HUES6 (cell line): Measurements from ENCODE around the gene MAPK13.

Experiments used
- H3K27ac ChIP-seq: 2 replicates; pipeline ENCODE4 v1.7.0; 2013; ENCODE audit warnings: low read depth, mild to moderate bottlenecking, low read length, inconsistent platforms
- H3K27me3 ChIP-seq: 2 replicates; pipeline ENCODE4 v1.6.1; 2013; ENCODE audit warnings: low read length; ENCODE audit not compliant: control insufficient read depth, insufficient read depth
- H3K36me3 ChIP-seq: 2 replicates; pipeline ENCODE4 v1.6.1; 2013; ENCODE audit warnings: low read length; ENCODE audit not compliant: control insufficient read depth, insufficient read depth
- H3K4me1 ChIP-seq: 2 replicates; pipeline ENCODE4 v1.6.1; 2013; ENCODE audit warnings: low read length; ENCODE audit not compliant: control insufficient read depth, insufficient read depth
- H3K4me3 ChIP-seq: 2 replicates; pipeline ENCODE4 v1.5.1; 2013; ENCODE audit warnings: low read depth, low read length
- H3K9ac ChIP-seq: one replicate; pipeline ENCODE4 v1.6.1; 2013; ENCODE audit warnings: mild to moderate bottlenecking, low read length
- H3K9me3 ChIP-seq: 2 replicates; pipeline ENCODE4 v1.6.1; 2013; ENCODE audit warnings: low read depth, low read length; ENCODE audit not compliant: control insufficient read depth, insufficient read depth

Gene MAPK13

DNA sequence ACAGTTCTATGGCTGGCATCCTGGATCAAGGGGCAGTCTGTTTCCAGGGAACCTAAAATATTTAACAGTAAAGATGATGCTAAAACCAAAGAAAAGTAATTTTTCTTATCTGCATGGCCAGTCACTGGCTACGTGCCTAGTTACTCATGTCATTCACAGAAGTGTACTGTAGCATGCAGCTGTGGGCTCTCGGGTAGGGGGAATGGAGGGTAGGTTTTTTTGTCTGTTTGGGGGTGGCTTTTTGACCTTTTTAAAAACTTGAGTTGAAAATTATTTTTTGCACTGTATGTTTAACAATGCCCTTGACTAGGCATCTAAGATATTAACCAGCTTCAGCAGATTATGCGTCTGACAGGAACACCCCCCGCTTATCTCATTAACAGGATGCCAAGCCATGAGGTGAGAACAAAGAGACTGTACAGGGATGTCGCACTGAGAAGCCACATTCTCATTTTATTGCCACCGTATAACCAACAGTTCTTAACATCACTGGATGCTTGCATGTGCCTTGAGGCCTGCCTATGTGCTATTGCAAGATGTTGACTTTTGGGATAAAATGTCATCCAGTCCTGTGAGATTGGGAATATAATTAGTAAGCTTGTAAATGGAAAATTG is 30.3 kb upstream of the MAPK13 start:
- Histone ChIP-seq H3K9me3 (no peaks in the 10 kb centered on the region), H3K4me3 (no peak overlapping the region), H3K27me3 (no peaks in the 10 kb centered on the region), H3K4me1 (peaks cover 15% of the 10 kb centered on the region), H3K36me3 (peaks cover 41% of the 10 kb centered on the region), H3K9ac (no peak overlapping the region), H3K27ac (no peak overlapping the region)

DNA sequence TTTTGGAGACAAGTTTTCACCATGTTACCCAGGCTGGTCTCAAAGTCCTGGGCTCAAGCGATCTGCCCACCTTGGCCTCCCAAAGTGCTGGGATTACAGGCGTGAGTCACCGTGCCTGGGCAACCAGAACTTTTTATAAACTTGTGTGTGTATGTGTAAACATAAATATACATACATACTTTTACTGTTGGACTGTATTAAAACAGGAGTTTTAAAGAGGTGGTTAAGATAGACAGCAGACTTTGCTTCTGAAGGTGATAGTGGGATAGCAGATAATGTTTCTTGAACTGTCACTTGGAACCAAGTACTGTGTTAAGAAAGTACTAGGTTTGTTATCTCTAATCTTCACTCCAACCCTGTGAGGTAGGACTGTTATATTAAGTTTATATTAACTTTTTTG is 28.6 kb upstream of the MAPK13 start:
- Histone ChIP-seq H3K27ac (no peak overlapping the region), H3K4me3 (no peak overlapping the region), H3K9me3 (no peaks in the 10 kb centered on the region), H3K36me3 (peaks cover 31% of the 10 kb centered on the region), H3K9ac (no peak overlapping the region), H3K27me3 (no peaks in the 10 kb centered on the region), H3K4me1 (peaks cover 14% of the 10 kb centered on the region; the same call in 1 of the 2 replicates)

DNA sequence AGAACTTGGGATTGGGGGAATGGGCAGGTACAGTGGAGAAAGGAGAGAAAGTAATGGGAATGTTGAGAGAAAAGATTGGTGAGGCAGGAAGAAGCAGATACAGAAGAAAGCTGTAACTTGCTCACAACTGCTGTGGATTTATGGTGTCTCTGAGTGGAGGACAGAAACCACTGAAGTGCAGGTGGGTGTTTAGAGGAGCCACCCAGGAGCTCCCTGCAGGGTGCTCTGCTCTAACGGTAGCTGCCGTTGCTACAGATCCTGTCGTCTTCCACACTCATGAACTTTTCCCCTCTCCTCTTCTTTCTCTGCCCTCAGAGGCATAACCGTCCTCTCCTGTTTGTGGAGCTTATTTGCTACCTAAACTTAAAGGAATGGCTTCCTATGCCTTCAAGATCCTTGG is 27.5 kb upstream of the MAPK13 start:
- H3K4me1 ChIP-seq = peaks cover 14% of the 10 kb centered on the region; the same call in 1 of the 2 replicates
- no peak overlapping the region for H3K27ac ChIP-seq
- H3K27me3 ChIP-seq = no peaks in the 10 kb centered on the region
- H3K4me3 ChIP-seq = no peak overlapping the region
- H3K9ac ChIP-seq = no peak overlapping the region
- peaks cover 31% of the 10 kb centered on the region for H3K36me3 ChIP-seq
- no peaks in the 10 kb centered on the region for H3K9me3 ChIP-seq

DNA sequence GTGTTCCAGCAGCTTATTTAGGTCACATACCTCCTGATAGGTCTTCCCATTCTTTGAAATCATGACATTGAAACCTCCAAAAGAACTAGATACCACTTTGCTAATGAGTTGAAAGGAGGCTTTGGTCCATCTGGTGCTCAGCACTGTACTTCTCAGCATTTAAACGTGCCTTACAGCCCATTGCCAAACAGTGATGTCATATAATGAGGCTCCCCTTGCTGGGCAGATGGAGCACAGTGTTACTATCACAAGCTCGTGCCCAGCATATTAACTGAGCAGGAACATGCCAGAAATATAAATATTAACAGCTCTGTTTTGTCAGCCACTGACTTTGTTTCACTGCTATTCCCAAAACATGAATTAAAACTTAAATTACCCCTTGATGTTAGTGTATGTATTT is 25.5 kb upstream of the MAPK13 start:
- H3K36me3 ChIP-seq = peaks cover 51% of the 10 kb centered on the region

DNA sequence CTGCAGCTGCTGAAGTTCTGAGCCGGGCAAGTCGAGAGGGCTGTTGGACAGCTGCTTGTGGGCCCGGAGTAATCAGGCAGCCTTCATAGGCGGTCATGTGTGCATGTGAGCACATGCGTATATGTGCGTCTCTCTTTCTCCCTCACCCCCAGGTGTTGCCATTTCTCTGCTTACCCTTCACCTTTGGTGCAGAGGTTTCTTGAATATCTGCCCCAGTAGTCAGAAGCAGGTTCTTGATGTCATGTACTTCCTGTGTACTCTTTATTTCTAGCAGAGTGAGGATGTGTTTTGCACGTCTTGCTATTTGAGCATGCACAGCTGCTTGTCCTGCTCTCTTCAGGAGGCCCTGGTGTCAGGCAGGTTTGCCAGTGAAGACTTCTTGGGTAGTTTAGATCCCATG is 21.2 kb upstream of the MAPK13 start:
- no peaks in the 10 kb centered on the region for H3K4me1 ChIP-seq
- no peak overlapping the region for H3K27ac ChIP-seq
- no peak overlapping the region for H3K9ac ChIP-seq
- no peak overlapping the region for H3K4me3 ChIP-seq
- H3K27me3 ChIP-seq = no peaks in the 10 kb centered on the region
- H3K36me3 ChIP-seq = peaks cover 50% of the 10 kb centered on the region
- no peaks in the 10 kb centered on the region for H3K9me3 ChIP-seq

More for the DNA sequence above, 25.5 kb upstream of the MAPK13 start:
- no peak overlapping the region for H3K27ac ChIP-seq
- H3K27me3 ChIP-seq = no peaks in the 10 kb centered on the region
- no peak overlapping the region for H3K4me3 ChIP-seq
- 0 out of 2 replicates have a peak, but pooled peaks cover under 1% of the 10 kb centered on the region for H3K4me1 ChIP-seq
- no peaks in the 10 kb centered on the region for H3K9me3 ChIP-seq
- no peak overlapping the region for H3K9ac ChIP-seq

DNA sequence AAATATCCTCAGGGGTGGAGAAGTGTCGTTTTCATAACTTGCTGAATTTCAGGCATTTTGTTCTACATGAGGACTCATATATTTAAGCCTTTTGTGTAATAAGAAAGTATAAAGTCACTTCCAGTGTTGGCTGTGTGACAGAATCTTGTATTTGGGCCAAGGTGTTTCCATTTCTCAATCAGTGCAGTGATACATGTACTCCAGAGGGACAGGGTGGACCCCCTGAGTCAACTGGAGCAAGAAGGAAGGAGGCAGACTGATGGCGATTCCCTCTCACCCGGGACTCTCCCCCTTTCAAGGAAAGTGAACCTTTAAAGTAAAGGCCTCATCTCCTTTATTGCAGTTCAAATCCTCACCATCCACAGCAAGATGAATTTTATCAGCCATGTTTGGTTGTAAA is 20.3 kb upstream of the MAPK13 start:
- H3K36me3 ChIP-seq = peaks cover 43% of the 10 kb centered on the region
- no peak overlapping the region for H3K27ac ChIP-seq
- no peak overlapping the region for H3K9ac ChIP-seq
- H3K27me3 ChIP-seq = no peaks in the 10 kb centered on the region
- no peaks in the 10 kb centered on the region for H3K4me1 ChIP-seq
- no peak overlapping the region for H3K4me3 ChIP-seq
- no peaks in the 10 kb centered on the region for H3K9me3 ChIP-seq

DNA sequence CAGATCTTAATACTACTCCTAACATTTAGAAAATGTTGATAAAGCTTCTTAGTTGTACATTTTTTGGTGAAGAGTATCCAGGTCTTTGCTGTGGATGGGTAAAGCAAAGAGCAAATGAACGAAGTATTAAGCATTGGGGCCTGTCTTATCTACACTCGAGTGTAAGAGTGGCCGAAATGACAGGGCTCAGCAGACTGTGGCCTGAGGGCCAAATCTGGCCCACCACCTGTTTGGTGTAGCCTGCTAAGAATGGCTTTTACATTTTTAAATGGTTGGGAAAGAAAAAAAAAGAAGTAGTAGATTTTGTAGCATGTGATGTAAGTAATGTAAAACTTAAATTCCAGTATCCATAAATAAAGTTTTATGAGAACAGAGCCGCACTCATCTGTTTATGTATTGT is 19.4 kb upstream of the MAPK13 start:
- Histone ChIP-seq H3K27me3 (no peaks in the 10 kb centered on the region), H3K36me3 (peaks cover 43% of the 10 kb centered on the region), H3K4me1 (no peaks in the 10 kb centered on the region), H3K4me3 (no peak overlapping the region), H3K9me3 (no peaks in the 10 kb centered on the region), H3K27ac (no peak overlapping the region), H3K9ac (no peak overlapping the region)

DNA sequence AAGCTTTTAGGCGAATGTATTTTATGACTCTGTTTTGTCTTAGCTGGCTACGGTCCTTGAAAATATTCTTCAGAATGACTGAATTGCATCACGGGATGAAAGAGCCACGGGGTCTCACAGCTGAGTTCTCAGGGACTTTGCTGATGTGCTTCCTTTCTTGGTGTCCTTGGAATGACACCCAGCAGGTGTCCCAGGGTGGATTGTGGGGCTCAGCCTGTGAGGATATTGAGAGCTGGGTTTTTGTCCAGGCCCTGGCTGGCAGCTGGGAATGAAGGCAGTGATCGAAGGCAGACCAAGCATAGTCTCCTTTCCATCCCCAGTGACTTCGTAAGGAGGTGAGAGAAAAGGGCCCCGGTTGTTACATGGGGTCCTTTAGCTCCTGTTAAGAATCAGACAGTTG is 18.8 kb upstream of the MAPK13 start:
- Histone ChIP-seq H3K9me3 (no peaks in the 10 kb centered on the region), H3K36me3 (peaks cover 43% of the 10 kb centered on the region), H3K27me3 (no peaks in the 10 kb centered on the region), H3K9ac (no peak overlapping the region), H3K4me3 (no peak overlapping the region), H3K4me1 (no peaks in the 10 kb centered on the region), H3K27ac (no peak overlapping the region)

DNA sequence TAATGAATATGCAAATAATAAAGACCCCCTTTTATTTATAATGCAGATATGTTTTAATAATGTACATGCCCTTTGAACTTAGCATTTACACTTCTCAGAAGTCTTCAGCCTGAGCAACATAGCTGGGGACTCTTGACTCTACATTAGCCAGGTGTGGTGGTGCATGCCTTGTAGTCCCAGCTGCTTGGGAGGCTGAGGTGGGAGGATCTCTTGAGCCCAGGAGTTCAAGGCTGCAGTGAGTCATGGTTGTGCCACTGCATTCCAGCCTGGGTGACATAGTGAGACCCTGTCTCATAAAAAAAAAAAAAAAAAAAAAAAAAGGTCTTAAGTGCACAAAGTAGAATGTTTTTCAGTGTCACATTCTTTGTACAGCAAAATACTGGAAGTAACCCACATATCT is 17.3 kb upstream of the MAPK13 start:
- no peaks in the 10 kb centered on the region for H3K4me1 ChIP-seq

DNA sequence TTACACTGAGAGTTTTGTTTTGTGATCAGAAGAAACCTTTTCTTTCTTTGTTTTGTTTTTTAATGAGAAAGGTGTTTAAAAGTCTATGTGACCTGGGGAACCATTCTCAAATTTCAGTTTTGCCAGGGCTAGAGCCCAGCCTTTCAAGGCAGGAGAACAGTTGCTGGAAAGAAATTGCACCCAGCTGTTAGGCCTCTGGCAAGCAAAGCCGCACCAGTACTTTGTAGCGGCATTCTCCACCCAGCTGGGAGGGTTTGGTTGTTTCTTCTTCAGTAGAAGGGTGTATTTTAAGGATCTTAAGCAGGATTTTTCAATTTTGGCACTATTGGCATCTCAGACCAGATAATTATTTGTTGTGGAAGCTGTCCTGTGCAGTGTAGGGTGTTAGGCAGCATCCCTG is 16.6 kb upstream of the MAPK13 start:
- H3K36me3 ChIP-seq = peaks cover 35% of the 10 kb centered on the region
- no peak overlapping the region for H3K4me3 ChIP-seq
- no peak overlapping the region for H3K27ac ChIP-seq
- no peaks in the 10 kb centered on the region for H3K9me3 ChIP-seq
- H3K9ac ChIP-seq = no peak overlapping the region
- no peaks in the 10 kb centered on the region for H3K27me3 ChIP-seq
- no peaks in the 10 kb centered on the region for H3K4me1 ChIP-seq

More for the DNA sequence above, 17.3 kb upstream of the MAPK13 start:
- H3K4me3 ChIP-seq = no peak overlapping the region
- H3K9me3 ChIP-seq = no peaks in the 10 kb centered on the region
- H3K36me3 ChIP-seq = peaks cover 37% of the 10 kb centered on the region
- H3K27me3 ChIP-seq = no peaks in the 10 kb centered on the region
- no peak overlapping the region for H3K27ac ChIP-seq
- no peak overlapping the region for H3K9ac ChIP-seq

DNA sequence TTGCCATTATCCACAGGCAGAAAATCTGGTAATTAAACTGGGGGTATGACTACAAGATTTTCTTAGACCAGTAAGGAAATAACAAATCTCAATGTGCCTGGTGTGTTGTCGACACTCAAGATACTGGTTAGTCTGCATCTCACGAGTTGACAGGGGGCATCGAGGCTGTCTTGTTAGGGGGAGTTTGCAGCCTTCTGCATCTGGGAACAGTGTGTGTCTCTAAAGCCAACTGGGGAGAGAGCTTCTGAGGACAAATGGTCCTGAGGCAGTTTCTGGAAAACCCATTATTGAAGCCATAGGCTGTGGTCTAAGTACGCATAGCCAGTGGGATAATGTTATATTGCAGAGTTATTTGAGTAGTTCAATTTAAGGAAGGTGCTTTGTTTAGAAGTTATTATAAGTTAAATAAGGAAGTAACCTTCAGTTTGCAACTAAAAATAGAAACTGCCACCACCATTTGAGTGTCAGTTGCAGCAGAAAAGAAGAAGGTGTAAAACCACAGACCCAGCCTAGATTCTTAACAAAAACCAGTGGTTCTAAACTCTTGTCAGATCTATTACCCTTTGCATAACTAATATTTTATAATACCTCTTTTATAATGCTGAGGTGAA is 15.4 kb upstream of the MAPK13 start:
- Histone ChIP-seq H3K36me3 (peaks cover 23% of the 10 kb centered on the region), H3K27me3 (no peaks in the 10 kb centered on the region), H3K27ac (no peak overlapping the region), H3K9me3 (no peaks in the 10 kb centered on the region), H3K4me3 (no peak overlapping the region), H3K4me1 (no peaks in the 10 kb centered on the region), H3K9ac (no peak overlapping the region)
